Ovary (tissue), 9 donors: ENCODE data around the gene SEPTIN5. TPM values are rescaled to one million over a fixed set of nuclear protein-coding genes. Genes with fewer than 3 reads are reported as not detected.

ENCODE experiments used
- DNase-seq, 5 donors: peaks; one replicate each; pipeline ENCODE4 v3.0.0-alpha.2; 2019 to 2020
- H3K27ac ChIP-seq, 2 donors: fragments of 200-600 bp; one replicate each; pipeline versions ENCODE4 v1.5.1 to v1.8.0; 2019 to 2022
- H3K27me3 ChIP-seq: fragments of 200-600 bp; one replicate; pipeline ENCODE4 v1.8.0; 2022
- H3K36me3 ChIP-seq: fragments of 200-600 bp; sonication (generic); one replicate; pipeline ENCODE4 v1.5.1; 2019
- H3K4me1 ChIP-seq: one replicate; pipeline ENCODE4 v1.8.1; 2013; ENCODE audit warnings: mild to moderate bottlenecking, moderate library complexity; ENCODE audit not compliant: insufficient read depth
- H3K4me3 ChIP-seq: fragments of 200-600 bp; sonication (generic); one replicate; pipeline ENCODE4 v1.5.1; 2017
- H3K9me3 ChIP-seq, 2 donors: fragments of 200-600 bp in 1 of 2; sonication (generic) in 1 of 2; one replicate each; pipeline versions ENCODE4 v1.5.1 to v1.8.1; 2013 to 2019; ENCODE audit warnings: mild to moderate bottlenecking in 1 of 2, moderate library complexity in 1 of 2
- EP300 ChIP-seq: sonication (generic); formaldehyde crosslinking; IDR thresholded peaks from one replicate; pipeline ENCODE4 v1.6.1; 2017; ENCODE audit warnings: antibody characterized with exemption
- POLR2A ChIP-seq: fragments of 450-650 bp; IDR thresholded peaks from one replicate; pipeline ENCODE4 v1.6.1; 2017; ENCODE audit warnings: antibody characterized with exemption, mild to moderate bottlenecking, moderate library complexity
- WGBS, 3 donors: extraction: QIAGEN DNeasy Blood & Tissue Kit in 1 of 3; methylation state at CpG; one replicate each; pipeline versions ENCODE4 v1.1.5 to v1.1.7; 2013 to 2017; 5-methylcytosine and 5-hydroxymethylcytosine counted together
- intact Hi-C, 4 donors: fragments of 100-400 bp; cut with DNase I; formaldehyde crosslinking; loops; one replicate each; pipeline versions ENCODE4 v1.11.0 to v1.15.1; 2022 to 2023
- polyA plus RNA-seq, 2 donors: library from polyadenylated mRNA; stranded (reverse); fragments of 200-250 nt in 1 of 2; fragments of 350-450 nt in 1 of 2; fragmentation: Illumina TruSeq in 1 of 2; extraction: RNeasy Lipid Tissue Mini Kit (QIAGEN cat#74804) in 1 of 2; gene quantifications; one replicate each; pipeline ENCODE4 v1.2.3, GENCODE V29; 2013 to 2014
- total RNA-seq, 7 donors: library from RNA; depleted of rRNA in 2 of 7; stranded (reverse); fragments of >200 nt in 2 of 7; fragmentation: NEBNext Ultra II Directional in 3 of 7; extraction: Animal tissue kit (Norgen Biotek cat#: 25700) in 3 of 7; gene quantifications; one replicate each; pipeline versions ENCODE4 v1.1.0 to v1.2.4, GENCODE V29; 2016 to 2023
- TF ChIP-seq, protein P1 (sequence below), 3 donors: fragments of 450-650 bp in 2 of 3; fragments of 200-600 bp in 1 of 3; IDR thresholded peaks; one replicate each; pipeline versions ENCODE4 v1.5.1 to v1.8.0; 2016 to 2022; ENCODE audit warnings: antibody characterized with exemption in 3 of 3, mild to moderate bottlenecking in 1 of 3
- donor health status: DM: no; HTN: no; CAD: no; lungs with moderate emphysema.
- donor health status: DM: no; HTN: no; CAD: no.
- donor health status: Bipolar disorder and iron deficiency.
- donor health status: DM: yes; HTN: yes; CAD: no.
- donor health status: DM: no; HTN: no; CAD: no.
- donor health status: DM: yes; HTN: yes; CAD: no.

Gene SEPTIN5
- total and polyA plus RNA-seq, 9 donors: 21.0 to 55.0 (median 30.9) TPM

DNA sequence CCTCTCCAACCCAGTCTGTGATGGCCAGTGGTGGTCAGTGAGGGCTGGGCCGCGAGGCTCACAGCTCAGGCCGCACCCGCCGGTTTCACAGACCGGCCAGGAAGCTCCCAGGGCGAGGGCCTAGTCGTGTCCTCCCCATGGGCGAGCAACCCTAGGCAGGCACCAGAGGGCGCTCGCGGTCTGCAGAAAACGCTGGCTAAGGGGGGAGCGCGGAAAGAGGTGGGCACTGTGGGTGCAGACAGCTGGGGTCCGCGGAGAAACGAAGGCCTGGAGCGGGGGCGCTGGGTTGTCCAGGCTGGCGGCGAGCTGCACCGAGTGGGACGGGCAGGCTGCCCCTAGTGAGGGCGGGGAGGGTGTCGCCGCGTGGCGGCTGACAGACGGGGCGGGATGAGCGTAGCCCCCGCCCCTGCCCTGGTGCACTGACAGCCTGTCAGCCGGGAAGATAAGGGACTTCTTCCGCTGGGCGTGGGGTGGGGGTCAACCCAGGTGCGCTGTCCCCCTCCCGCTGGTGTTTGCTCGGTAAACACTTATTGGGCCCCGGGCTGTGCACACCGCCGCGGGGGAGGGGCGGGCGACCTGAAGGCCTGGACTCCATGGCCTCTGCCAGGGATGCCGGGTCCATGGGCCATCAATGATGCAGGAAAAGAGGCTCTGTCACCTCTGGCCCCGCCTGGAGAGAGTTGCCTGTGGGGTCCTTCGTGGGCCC is 16.5 kb downstream of the SEPTIN5 start:
- DNase-seq: peak; percentile 79 to 92 (median 89)
- no peak overlapping the region for H3K27ac ChIP-seq
- no peaks in the 10 kb centered on the region for H3K36me3 ChIP-seq
- no peaks in the 10 kb centered on the region for H3K27me3 ChIP-seq
- intact Hi-C loops: loop anchor here (2.0 to 5.0 kb wide), 4 partner anchors 180 to 286 kb away; partner anchors contain the start of gene ARVCF (in 1 of the 4)
- WGBS, 3 donors: 2 to 5% (median 3%) methylated on average over 25 to 48 of the region's 48 CpGs
- no peak overlapping the region for H3K4me3 ChIP-seq
- H3K4me1 ChIP-seq: no peaks in the 10 kb centered on the region
- TF ChIP-seq, protein P1, sequence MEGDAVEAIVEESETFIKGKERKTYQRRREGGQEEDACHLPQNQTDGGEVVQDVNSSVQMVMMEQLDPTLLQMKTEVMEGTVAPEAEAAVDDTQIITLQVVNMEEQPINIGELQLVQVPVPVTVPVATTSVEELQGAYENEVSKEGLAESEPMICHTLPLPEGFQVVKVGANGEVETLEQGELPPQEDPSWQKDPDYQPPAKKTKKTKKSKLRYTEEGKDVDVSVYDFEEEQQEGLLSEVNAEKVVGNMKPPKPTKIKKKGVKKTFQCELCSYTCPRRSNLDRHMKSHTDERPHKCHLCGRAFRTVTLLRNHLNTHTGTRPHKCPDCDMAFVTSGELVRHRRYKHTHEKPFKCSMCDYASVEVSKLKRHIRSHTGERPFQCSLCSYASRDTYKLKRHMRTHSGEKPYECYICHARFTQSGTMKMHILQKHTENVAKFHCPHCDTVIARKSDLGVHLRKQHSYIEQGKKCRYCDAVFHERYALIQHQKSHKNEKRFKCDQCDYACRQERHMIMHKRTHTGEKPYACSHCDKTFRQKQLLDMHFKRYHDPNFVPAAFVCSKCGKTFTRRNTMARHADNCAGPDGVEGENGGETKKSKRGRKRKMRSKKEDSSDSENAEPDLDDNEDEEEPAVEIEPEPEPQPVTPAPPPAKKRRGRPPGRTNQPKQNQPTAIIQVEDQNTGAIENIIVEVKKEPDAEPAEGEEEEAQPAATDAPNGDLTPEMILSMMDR (IDR thresholded peaks at IDR 0.05): peak; percentile 89 to 97 (median 95)
- TF ChIP-seq EP300: no peak
- H3K9me3 ChIP-seq: no peaks in the 10 kb centered on the region

DNA sequence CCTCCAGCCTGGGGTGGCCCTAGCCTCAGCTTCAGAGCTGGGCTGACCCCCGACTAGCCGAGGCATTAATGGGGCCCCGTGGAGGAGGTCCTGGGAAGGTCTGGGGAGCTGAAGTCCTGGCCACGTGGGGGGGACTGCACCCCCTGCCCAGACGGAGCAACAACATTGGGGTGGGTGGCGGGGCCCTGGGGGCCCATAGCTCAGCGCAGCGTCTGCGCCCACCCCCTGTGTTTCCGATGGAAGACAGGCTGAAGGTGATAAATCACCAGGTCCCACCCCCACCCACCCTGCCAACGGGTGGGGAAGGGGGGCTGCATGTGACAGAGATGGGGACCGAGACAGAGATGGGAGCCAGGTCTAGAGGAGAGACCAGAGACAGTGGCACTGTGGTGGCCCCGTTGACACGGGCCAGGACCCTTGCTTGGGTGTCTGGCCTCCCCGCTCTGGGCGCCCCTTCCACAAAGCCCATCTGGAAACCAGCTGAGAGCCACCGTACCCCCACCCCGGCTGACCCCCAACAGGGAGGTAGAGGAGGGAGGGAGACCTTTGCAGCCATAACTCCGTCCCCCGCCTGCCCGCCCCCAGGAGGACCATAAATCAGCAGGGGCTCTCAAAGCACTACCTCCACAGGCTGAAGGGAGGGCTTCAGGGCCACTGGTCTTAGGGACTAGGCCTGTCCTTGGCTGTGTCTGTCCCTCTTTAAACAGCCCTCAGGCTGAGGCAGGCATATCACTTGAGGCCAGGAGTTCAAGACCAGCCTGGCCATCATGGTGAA is 17.2 kb downstream of the SEPTIN5 start:
- 57 to 58% (median 57%) methylated on average over 17 to 21 of the region's 21 CpGs for WGBS, 3 donors
- H3K4me3 ChIP-seq: no peak overlapping the region
- TF ChIP-seq POLR2A (no peak), EP300 (no peak)
- TF ChIP-seq, protein P1 (IDR thresholded peaks at IDR 0.05): no peak
- intact Hi-C loops: loop anchor here (2.0 to 5.0 kb wide), 4 partner anchors 179 to 286 kb away; partner anchors contain the start of gene ARVCF (in 1 of the 4)
- no peaks in the 10 kb centered on the region for H3K9me3 ChIP-seq
- H3K27ac ChIP-seq: no peak overlapping the region
- no peaks in the 10 kb centered on the region for H3K36me3 ChIP-seq
- no peaks in the 10 kb centered on the region for H3K4me1 ChIP-seq
- no peak for DNase-seq
- no peaks in the 10 kb centered on the region for H3K27me3 ChIP-seq

DNA sequence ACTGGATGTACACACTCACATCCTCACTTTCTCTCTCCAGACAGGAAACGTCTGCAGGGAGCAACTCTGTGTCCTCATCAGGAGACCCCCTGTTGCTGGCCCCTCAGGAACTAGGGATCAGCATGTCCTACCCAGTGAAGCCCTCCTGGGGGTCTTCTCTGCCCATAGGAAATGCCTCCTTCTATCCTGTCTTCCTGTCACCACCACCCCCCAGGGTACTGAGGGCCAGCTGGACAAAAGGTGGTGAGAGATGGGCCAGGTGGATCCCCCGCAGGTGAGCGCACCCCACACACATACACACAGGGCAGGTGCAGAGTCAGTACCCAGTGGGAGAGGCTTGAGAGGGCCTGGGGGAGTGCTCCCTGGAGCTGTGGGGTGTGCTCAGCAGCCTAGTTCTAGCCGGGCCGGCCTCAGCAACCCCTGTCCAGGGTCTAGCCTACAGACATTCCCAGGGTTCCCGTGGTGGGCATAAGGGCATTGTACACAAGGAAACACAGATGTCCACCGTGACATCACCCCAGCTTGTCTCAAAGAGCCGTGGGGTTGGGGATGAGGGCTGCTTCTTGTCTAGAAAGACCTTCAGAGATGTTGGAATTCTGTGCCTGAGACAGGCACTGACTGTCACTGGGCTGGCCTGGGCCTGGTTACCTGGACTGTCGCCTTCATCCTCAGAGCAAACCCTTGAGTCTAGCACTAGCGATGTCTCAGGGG is 18.3 kb downstream of the SEPTIN5 start:
- Histone ChIP-seq H3K4me1 (no peaks in the 10 kb centered on the region), H3K27ac (no peak overlapping the region), H3K9me3 (no peaks in the 10 kb centered on the region), H3K4me3 (no peak overlapping the region), H3K27me3 (no peaks in the 10 kb centered on the region), H3K36me3 (no peaks in the 10 kb centered on the region)
- TF ChIP-seq, protein P1 (IDR thresholded peaks at IDR 0.05): no peak
- TF ChIP-seq EP300 (no peak), POLR2A (no peak)
- WGBS, 3 donors: 87 to 93% (median 88%) methylated on average over 10 of the region's 10 CpGs
- DNase-seq: no peak
- intact Hi-C loops: loop anchor here in 2 of 4 donors (5.0 kb wide), 2 partner anchors 180 to 285 kb away; partner anchors contain the start of gene ARVCF (in 1 of the 2)

DNA sequence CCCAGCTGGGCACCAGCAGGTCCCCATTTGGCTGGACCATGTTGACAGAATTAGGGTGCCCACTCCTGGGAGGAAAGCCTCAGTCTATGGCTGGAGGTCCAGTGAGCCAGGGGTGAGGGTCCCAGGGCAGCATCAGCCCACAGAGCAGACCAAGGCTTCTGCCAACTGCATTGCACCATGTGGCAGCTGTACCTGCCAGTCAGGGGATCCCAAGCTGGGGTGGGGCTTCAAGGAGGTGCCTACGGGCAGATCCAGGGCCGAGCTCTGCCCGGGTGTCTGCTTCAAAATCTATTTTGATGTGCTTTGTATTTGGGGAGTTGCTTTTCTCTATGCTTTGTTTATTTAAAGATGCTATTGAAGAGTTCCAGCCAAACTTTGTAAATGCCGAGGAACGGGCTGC is 19.5 kb downstream of the SEPTIN5 start:
- Histone ChIP-seq H3K36me3 (no peaks in the 10 kb centered on the region), H3K27me3 (no peaks in the 10 kb centered on the region), H3K9me3 (no peaks in the 10 kb centered on the region), H3K4me3 (no peak overlapping the region), H3K4me1 (no peaks in the 10 kb centered on the region), H3K27ac (no peak overlapping the region)
- no peak for DNase-seq
- 44 to 70% (median 54%) methylated on average over 5 of the region's 5 CpGs for WGBS, 3 donors
- intact Hi-C loops: loop anchor here in 2 of 4 donors (5.0 kb wide), 2 partner anchors 179 to 284 kb away; partner anchors contain the start of gene ARVCF (in 1 of the 2)
- TF ChIP-seq, protein P1 (IDR thresholded peaks at IDR 0.05): no peak
- no peak for TF ChIP-seq POLR2A
- no peak for TF ChIP-seq EP300
